Fibroblast of villous mesenchyme (primary cell): ENCODE measurements around the gene HELZ2. TPM values are rescaled to one million over a fixed set of nuclear protein-coding genes. Genes with fewer than 3 reads are reported as not detected.
"Not testable (repeated sequence)": the region's sequence is repeated elsewhere in the genome, so short reads cannot be mapped to it uniquely, and the experiment has no call there.

ENCODE experiments used
- DNase-seq: peaks from one replicate; pipeline ENCODE4 v3.0.0-alpha.2; 2010; ENCODE audit warnings: low read depth
- H3K4me3 ChIP-seq: 2 replicates; pipeline ENCODE4 v1.5.1; 2011; ENCODE audit warnings: low read depth, mild to moderate bottlenecking, low read length
- total RNA-seq: library from RNA; depleted of rRNA; stranded (reverse); fragments of >200 nt; gene quantifications from 2 replicates; pipeline ENCODE4 v1.2.3, GENCODE V29; 2012
- TF ChIP-seq, protein P1 (sequence below): IDR thresholded peaks from 2 replicates; pipeline ENCODE4 v1.5.1; 2012; ENCODE audit warnings: low read depth, mild to moderate bottlenecking, low read length; ENCODE audit not compliant: insufficient read depth

Gene HELZ2
- total RNA-seq, 1 donor = 46.6 TPM

DNA sequence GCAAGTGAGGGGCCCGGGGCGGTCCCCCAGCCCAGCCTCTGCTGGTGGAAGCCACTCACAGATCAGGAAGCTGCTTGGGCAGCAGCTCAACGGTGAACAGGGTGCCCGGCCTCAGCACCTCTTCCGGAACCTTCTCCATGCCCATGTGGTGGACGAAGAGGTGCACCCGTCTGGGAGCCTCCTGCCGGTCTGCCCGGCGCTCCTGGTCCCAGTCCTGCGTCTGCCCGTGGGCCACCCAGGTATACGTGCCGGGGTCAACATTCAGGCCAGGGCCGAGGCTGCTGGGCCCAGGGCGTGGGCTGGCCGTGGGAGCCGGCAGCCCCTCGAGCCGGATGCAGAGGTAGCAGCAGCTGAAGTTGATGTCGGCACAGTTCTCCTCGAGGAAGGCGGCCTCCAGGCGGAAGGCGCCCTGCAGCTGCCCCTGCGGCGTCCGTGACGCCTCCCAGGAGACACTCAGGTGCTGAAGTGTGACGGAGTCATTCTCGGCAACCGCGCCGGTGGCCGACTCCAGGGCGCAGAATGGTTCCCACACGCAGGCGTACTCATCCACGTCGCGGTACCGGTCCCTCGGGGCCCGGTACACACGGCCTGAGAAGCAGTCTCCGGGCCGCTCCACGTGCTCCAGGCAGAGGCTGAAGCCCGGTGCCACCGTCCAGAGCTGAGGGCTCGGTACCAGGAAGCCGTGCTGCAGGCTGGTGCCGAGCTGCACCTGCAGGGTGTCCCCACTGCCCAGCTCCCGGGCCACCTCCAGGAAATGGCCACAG lies 11.4 kb downstream of the HELZ2 start:
- H3K4me3 ChIP-seq = no peak overlapping the region
- DNase-seq = no peak
- TF ChIP-seq, protein P1, sequence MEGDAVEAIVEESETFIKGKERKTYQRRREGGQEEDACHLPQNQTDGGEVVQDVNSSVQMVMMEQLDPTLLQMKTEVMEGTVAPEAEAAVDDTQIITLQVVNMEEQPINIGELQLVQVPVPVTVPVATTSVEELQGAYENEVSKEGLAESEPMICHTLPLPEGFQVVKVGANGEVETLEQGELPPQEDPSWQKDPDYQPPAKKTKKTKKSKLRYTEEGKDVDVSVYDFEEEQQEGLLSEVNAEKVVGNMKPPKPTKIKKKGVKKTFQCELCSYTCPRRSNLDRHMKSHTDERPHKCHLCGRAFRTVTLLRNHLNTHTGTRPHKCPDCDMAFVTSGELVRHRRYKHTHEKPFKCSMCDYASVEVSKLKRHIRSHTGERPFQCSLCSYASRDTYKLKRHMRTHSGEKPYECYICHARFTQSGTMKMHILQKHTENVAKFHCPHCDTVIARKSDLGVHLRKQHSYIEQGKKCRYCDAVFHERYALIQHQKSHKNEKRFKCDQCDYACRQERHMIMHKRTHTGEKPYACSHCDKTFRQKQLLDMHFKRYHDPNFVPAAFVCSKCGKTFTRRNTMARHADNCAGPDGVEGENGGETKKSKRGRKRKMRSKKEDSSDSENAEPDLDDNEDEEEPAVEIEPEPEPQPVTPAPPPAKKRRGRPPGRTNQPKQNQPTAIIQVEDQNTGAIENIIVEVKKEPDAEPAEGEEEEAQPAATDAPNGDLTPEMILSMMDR = no peak

DNA sequence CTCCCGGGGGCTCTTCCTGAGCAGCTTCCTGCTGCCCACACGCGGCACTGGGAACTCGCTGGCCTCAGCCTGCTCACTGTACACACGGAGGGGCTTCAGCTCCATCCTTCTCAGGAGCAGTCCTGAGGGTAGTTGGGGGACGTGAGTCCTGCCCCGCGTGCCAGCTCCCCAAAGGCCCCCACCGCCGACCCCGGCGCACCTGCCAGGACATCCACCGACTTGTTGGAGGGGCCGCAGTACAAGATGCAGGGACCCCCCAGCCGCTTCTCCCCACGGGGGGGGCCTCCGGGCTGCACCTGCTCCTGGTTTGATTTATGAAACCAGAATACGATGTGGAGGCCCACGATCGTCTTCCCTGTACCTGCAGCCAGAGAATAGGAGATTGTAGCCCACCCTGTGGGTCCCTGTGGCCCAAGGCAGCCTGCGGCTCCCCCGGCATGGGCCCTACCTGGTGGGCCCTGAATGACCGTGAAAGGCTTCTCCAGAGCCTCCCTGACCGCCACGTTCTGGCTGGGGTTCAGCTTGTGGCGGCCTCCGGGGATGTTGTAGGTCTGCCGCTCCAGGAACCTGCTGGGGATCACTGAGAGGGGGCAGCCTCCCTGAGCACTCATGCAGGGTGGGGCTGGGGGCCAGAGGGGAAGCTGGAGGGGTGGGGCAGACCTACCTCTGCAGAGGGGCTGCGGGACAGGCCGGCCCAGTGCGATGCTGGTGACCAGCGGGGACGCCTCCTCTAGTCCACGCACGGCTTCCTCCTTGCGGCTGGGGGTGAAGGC lies 12.2 kb downstream of the HELZ2 start:
- DNase-seq = no peak
- TF ChIP-seq, protein P1 = no peak
- no peak overlapping the region for H3K4me3 ChIP-seq

DNA sequence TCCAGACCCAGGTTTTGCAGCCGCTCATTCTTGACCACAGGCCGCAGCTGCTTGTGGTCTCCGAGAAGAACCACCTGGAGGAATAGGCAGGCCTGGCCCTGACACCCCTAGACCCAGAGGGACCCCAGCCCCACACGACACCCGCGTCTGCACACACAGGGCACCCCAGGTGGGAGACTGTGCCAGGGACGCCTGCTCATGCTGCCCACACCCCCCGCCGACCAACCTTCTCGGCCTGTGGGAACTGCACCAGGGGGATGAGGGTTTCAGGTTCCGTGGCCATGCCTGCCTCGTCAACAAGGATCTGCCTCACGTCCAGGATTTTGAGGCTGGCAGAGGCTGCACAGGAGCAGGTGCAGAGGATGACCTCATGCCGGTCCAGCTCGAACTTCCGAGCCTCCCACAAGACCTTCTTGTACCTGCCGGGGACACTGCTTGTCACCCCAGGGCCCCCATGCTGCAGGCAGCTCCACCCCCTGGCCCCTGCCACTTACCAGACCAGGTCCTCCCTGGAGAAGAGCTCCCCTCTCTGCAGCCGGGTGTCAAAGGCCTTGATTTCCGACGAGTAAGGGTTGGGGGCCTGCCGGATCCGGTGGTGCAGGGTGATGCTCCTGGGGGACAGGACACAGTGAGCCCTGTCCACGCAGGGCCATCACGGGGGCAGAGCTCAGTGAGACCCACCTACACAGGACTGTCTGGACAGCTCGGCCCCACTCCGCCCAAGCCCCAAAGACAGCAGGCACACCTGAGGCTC lies 13.0 kb downstream of the HELZ2 start:
- TF ChIP-seq, protein P1 = no peak
- no peak overlapping the region for H3K4me3 ChIP-seq
- no peak for DNase-seq

DNA sequence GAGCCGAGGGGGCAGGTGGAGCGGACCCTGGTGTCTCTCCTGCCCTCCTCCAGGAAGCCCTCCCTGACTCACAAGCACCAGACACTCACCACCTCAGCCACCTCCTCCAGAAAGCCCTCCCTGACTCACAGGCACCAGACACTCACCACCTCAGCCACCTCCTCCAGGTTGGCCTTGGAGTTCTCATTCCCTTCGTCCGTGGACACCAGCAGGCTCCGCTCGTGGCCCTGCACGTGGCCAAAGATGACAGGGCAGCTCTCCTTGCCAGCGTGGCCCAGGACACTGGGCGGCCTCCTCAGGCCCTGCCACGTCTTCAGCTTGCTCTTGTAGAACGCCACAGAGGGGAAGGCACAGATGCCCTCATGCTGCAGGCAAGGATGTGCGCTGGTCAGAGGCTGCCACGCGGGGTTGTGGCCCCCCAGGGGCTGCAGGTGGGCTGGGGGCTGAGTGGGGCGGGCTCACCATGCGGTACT lies 13.7 kb downstream of the HELZ2 start:
- TF ChIP-seq, protein P1 = no peak
- no peak for DNase-seq
- no peak overlapping the region for H3K4me3 ChIP-seq

DNA sequence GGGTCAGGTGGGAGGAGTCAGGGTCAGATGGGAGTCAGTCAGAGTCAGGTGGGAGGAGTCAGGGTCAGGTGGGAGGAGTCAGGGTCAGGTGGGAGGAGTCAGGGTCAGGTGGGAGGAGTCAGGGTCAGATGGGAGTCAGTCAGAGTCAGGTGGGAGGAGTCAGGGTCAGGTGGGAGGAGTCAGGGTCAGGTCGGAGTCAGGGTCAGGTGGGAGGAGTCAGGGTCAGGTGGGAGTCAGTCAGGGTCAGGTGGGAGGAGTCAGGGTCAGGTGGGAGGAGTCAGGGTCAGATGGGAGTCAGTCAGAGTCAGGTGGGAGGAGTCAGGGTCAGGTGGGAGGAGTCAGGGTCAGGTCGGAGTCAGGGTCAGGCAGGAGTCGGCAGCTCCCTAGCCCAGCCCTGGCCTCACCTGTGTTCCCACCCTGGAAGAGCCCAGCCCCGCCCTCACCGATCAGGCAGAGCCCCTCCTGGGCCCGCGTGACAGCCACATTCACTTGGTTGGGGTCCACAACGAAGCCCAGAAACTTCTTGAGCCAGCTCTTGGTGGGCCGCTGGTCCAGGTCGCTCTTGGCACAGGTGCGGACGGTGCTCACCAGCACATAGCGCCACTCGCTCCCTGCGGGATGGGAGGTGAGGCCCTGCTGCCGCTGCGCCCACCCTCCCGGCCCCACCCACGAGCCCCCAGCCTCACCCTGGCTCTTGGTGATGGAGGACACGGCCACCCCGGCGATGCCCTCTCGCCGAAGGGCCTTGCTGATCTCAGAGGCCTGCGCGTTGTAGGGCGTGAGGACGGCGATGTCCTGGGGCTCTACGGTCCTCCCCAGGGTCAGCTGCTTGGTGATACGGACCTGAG lies 14.3 kb downstream of the HELZ2 start:
- not testable (repeated sequence) for H3K4me3 ChIP-seq, DNase-seq

DNA sequence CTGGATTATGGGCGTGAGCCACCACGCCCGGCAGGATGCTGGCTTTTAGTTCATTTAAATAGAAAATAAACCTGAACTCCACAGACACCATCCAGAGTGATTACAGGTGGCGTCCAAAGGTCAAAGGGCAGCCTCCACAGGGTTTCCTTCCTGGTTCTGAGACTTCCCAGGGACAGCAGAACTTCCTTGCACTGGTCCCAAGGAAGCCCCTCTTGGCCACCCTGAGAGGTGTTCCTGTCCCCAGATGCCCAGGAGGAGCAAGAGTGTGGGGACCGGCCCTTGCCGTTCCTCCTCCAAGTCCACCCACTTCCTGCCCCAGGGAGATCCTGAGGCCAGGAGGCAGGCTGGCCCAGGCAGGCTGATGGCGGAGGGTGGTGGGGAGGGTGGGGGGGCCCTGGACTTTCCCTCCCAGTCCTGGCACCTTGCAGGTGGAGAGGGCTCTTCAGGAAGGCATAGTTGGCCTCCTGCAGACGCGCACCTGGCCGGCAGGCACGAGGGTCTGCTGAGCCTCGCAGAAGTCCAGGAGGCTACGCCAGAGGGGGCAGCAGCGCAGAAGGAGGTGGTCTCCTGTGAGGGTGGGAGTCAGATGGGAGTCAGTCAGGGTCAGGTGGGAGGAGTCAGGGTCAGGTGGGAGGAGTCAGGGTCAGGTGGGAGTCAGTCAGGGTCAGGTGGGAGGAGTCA lies 15.1 kb downstream of the HELZ2 start:
- TF ChIP-seq, protein P1 = no peak
- no peak for DNase-seq
- H3K4me3 ChIP-seq = no peak overlapping the region
